ENCODE results near the gene PRLH. TPM values are rescaled to one million over a fixed set of nuclear protein-coding genes. Genes with fewer than 3 reads are reported as not detected.

Gene PRLH
- total RNA-seq, 1 experiment from 2014 or later: not detected

DNA sequence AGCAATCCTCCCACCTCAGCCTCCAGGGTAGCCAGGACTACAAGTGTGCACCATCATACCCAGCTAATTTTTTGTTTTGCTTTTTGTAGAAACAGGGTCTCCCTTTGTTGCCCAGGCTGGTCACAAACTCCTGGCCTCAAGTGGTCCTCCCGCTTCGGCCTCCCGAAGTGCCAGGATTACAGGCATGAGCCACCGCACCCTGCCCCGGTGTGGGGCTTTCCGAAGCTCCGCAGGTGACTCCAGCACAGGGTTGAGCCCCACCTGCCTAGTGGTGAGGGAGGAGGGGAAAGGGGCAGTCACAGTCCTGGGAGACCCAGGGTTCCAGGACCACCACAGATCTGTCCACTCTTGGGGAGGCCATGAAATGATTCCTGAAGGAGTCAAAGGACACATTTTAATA lies 5.2 kb downstream of the PRLH start:
- TF ChIP-seq EZH2 (IDR thresholded peaks at IDR 0.05; ENCODE audit: borderline replicate concordance, low read depth, low read length, poor library complexity, severe bottlenecking): no peak
- TF ChIP-seq, protein P1, sequence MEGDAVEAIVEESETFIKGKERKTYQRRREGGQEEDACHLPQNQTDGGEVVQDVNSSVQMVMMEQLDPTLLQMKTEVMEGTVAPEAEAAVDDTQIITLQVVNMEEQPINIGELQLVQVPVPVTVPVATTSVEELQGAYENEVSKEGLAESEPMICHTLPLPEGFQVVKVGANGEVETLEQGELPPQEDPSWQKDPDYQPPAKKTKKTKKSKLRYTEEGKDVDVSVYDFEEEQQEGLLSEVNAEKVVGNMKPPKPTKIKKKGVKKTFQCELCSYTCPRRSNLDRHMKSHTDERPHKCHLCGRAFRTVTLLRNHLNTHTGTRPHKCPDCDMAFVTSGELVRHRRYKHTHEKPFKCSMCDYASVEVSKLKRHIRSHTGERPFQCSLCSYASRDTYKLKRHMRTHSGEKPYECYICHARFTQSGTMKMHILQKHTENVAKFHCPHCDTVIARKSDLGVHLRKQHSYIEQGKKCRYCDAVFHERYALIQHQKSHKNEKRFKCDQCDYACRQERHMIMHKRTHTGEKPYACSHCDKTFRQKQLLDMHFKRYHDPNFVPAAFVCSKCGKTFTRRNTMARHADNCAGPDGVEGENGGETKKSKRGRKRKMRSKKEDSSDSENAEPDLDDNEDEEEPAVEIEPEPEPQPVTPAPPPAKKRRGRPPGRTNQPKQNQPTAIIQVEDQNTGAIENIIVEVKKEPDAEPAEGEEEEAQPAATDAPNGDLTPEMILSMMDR (conservative IDR thresholded peaks at IDR 0.05; ENCODE audit: low read depth, low read length): no peak
- H3K27ac ChIP-seq (ENCODE audit: low read depth, low read length, poor library complexity, severe bottlenecking): no peak overlapping the region
- no peaks in the 10 kb centered on the region for H3K9me3 ChIP-seq (ENCODE audit: low read depth, low read length, poor library complexity, severe bottlenecking)
- H3K36me3 ChIP-seq (ENCODE audit: insufficient read depth, low read length, poor library complexity, severe bottlenecking): no peaks in the 10 kb centered on the region
- H3K4me1 ChIP-seq (ENCODE audit: insufficient read depth, low read length, poor library complexity, severe bottlenecking): no peaks in the 10 kb centered on the region
- BruUV-seq (replicated peaks): no TSS peak
- DNase-seq (ENCODE audit: low spot score): no peak
- ChIA-PET POLR2A (ENCODE audit: low non-redundant PET) (no interaction called here), CTCF (interaction anchor here (0.5 to 2.0 kb wide), 20 partner anchors 9 to 527 kb away, joined by 3 to 62 read pairs (median 4); partner anchors contain the start of gene COPS8)
- intact Hi-C loops (cut with micrococcal nuclease; ENCODE audit: unreplicated experiment): no loop called here
- no peaks in the 10 kb centered on the region for H3K27me3 ChIP-seq (replicated peaks; ENCODE audit: insufficient read depth, low read depth, low read length, poor library complexity)
- H3K4me3 ChIP-seq (ENCODE audit: low read depth, low read length, poor library complexity, severe bottlenecking): no peak overlapping the region

DNA sequence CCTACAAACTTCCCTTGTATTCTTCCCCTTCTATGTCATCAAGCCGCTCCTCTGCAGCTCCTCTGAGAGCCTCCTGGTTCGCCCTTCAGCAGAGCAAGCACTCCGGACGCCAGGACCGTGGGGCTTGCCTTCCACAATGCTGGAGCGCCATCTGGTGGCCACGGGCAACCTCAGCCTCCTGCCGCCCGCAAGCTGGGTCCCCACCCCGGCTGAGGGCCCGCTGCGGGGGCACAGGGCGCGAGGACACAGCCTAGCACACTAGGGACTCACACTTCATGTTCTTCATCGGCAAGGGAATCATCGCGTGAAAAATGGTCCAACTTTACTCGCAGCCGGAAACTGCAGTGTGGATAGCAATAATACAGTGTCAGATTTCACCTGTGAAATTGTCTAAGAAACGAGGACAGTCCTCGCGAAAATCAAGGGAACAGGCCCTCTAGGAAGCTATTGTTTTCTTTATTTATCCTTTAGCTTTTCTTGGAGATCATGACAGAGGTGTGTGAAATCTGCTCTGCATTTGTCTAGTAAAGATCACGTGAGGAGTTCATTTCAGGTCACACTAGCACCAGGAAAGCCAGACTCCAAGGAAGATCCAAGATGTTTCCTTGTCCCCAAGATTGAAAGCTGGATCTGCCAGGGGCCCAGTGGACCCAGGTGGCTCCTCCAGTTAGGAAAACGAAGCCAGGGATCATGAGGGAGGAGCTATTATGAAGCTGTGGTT lies 5.8 kb downstream of the PRLH start:
- H3K9me3 ChIP-seq (ENCODE audit: low read depth, low read length, poor library complexity, severe bottlenecking): no peaks in the 10 kb centered on the region
- DNase-seq (ENCODE audit: low spot score): peak; percentile 92
- TF ChIP-seq EZH2 (IDR thresholded peaks at IDR 0.05; ENCODE audit: borderline replicate concordance, low read depth, low read length, poor library complexity, severe bottlenecking): no peak
- TF ChIP-seq, protein P1 (conservative IDR thresholded peaks at IDR 0.05; ENCODE audit: low read depth, low read length): peak; percentile 99
- ChIA-PET POLR2A (ENCODE audit: low non-redundant PET) (no interaction called here), CTCF (interaction anchor here (0.5 to 2.0 kb wide), 22 partner anchors 9 to 587 kb away, joined by 3 to 62 read pairs (median 4); partner anchors contain the start of gene COPS8)
- no peak overlapping the region for H3K27ac ChIP-seq (ENCODE audit: low read depth, low read length, poor library complexity, severe bottlenecking)
- BruUV-seq (replicated peaks): no TSS peak
- no peaks in the 10 kb centered on the region for H3K4me1 ChIP-seq (ENCODE audit: insufficient read depth, low read length, poor library complexity, severe bottlenecking)
- intact Hi-C loops (cut with micrococcal nuclease; ENCODE audit: unreplicated experiment): loop anchor here (1.0 kb wide), 3 partner anchors 60 to 418 kb away; no protein-coding TSS in a partner anchor
- H3K36me3 ChIP-seq (ENCODE audit: insufficient read depth, low read length, poor library complexity, severe bottlenecking): no peaks in the 10 kb centered on the region
- H3K27me3 ChIP-seq (replicated peaks; ENCODE audit: insufficient read depth, low read depth, low read length, poor library complexity): no peaks in the 10 kb centered on the region
- H3K4me3 ChIP-seq (ENCODE audit: low read depth, low read length, poor library complexity, severe bottlenecking): no peak overlapping the region

DNA sequence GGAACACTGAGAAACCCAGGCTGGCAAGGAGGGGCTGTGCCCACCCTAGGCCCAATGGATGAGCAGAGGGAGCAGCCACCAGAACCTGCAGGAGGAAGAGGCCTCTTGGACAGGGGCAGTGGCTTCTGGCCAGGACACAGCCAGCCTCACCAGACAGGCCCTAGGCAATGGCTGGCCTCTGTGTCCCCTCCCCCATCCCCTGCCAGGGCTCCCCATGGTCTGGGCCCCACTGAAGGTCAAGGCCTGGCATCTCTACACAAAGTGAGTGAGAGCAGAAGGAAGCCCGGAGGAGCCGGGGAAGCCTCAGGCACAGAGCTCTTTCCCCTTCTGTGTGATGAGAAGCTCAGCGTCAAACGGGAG lies 6.3 kb downstream of the PRLH start:
- Histone ChIP-seq H3K27me3 (replicated peaks; ENCODE audit: insufficient read depth, low read depth, low read length, poor library complexity) (no peaks in the 10 kb centered on the region), H3K27ac (ENCODE audit: low read depth, low read length, poor library complexity, severe bottlenecking) (no peak overlapping the region), H3K4me3 (ENCODE audit: low read depth, low read length, poor library complexity, severe bottlenecking) (no peak overlapping the region), H3K9me3 (ENCODE audit: low read depth, low read length, poor library complexity, severe bottlenecking) (no peaks in the 10 kb centered on the region), H3K4me1 (ENCODE audit: insufficient read depth, low read length, poor library complexity, severe bottlenecking) (no peaks in the 10 kb centered on the region), H3K36me3 (ENCODE audit: insufficient read depth, low read length, poor library complexity, severe bottlenecking) (no peaks in the 10 kb centered on the region)
- TF ChIP-seq EZH2 (IDR thresholded peaks at IDR 0.05; ENCODE audit: borderline replicate concordance, low read depth, low read length, poor library complexity, severe bottlenecking): no peak
- TF ChIP-seq, protein P1 (conservative IDR thresholded peaks at IDR 0.05; ENCODE audit: low read depth, low read length): no peak
- ChIA-PET POLR2A (ENCODE audit: low non-redundant PET) (no interaction called here), CTCF (interaction anchor here (0.6 to 2.0 kb wide), 6 partner anchors 60 to 586 kb away, joined by 3 to 62 read pairs (median 4); no protein-coding TSS in a partner anchor)
- intact Hi-C loops (cut with micrococcal nuclease; ENCODE audit: unreplicated experiment): loop anchor here (1.0 kb wide), 3 partner anchors 60 to 418 kb away; no protein-coding TSS in a partner anchor
- no peak for DNase-seq (ENCODE audit: low spot score)
- BruUV-seq (replicated peaks): no TSS peak
